ENCODE data around the gene IGF2BP1.

The IGF2BP1 gene

GRCh38 chr17:49054342-49055092, 57.3 kb downstream of the IGF2BP1 start:
- no peak for DNase-seq (ENCODE audit: low read depth)
- TF ChIP-seq CTCF (conservative IDR thresholded peaks at IDR 0.05; ENCODE audit: low read depth, low read length) = no peak
- H3K4me3 ChIP-seq (ENCODE audit: low read length) = no peak overlapping the region

GRCh38 chr17:49055181-49055927, 58.2 kb downstream of the IGF2BP1 start:
- no peak overlapping the region for H3K4me3 ChIP-seq (ENCODE audit: low read length)
- DNase-seq (ENCODE audit: low read depth) = no peak
- no peak for TF ChIP-seq CTCF (conservative IDR thresholded peaks at IDR 0.05; ENCODE audit: low read depth, low read length)

- no peak for TF ChIP-seq CTCF (conservative IDR thresholded peaks at IDR 0.05; ENCODE audit: low read depth, low read length)
- DNase-seq (ENCODE audit: low read depth) = no peak
- no peak overlapping the region for H3K4me3 ChIP-seq (ENCODE audit: low read length)
Measured at GRCh38 chr17:49061524-49061943, 64.3 kb downstream of the IGF2BP1 start.

GRCh38 chr17:49063652-49064051, 66.5 kb downstream of the IGF2BP1 start:
- no peak for TF ChIP-seq CTCF (conservative IDR thresholded peaks at IDR 0.05; ENCODE audit: low read depth, low read length)
- DNase-seq (ENCODE audit: low read depth) = no peak
- H3K4me3 ChIP-seq (ENCODE audit: low read length) = no peak overlapping the region

- TF ChIP-seq CTCF (conservative IDR thresholded peaks at IDR 0.05; ENCODE audit: low read depth, low read length) = no peak
- H3K4me3 ChIP-seq (ENCODE audit: low read length) = no peak overlapping the region
- DNase-seq (ENCODE audit: low read depth) = no peak
Measured at GRCh38 chr17:49067163-49067562, 70.0 kb downstream of the IGF2BP1 start.

- no peak for DNase-seq (ENCODE audit: low read depth)
- H3K4me3 ChIP-seq (ENCODE audit: low read length) = no peak overlapping the region
- no peak for TF ChIP-seq CTCF (conservative IDR thresholded peaks at IDR 0.05; ENCODE audit: low read depth, low read length)
Measured at GRCh38 chr17:49069585-49070273, 72.5 kb downstream of the IGF2BP1 start.

Data from retinal pigment epithelial cell (primary cell).